GM21381 (cell line): ENCODE results near the gene DIP2B.

ENCODE experiments used
- ATAC-seq: cut with Tn5 transposase; IDR thresholded peaks from one replicate; pipeline ENCODE4 v1.9.1; 2021; ENCODE audit warnings: mild to moderate bottlenecking, moderate library complexity; ENCODE audit not compliant: unreplicated experiment

Gene DIP2B

DNA sequence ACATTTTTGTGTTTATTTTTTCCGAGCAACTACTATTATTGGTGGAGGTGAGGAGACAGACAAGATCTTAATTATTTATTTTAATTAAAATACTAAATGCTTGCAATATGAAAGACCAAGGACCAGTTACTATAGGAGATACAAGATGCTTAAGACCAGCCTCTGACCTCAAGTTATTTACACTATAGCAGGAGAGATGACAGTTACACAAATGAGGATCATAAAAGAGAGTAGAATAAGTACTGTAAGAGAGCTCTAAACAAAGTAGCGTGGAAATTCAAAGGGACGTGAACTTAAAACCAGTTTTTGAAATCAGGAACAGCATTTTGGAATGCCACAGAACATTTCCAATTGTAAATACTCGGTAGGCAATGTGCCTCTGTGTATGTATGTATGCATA is 131.1 kb downstream of the DIP2B start:
- ATAC-seq: no peak

DNA sequence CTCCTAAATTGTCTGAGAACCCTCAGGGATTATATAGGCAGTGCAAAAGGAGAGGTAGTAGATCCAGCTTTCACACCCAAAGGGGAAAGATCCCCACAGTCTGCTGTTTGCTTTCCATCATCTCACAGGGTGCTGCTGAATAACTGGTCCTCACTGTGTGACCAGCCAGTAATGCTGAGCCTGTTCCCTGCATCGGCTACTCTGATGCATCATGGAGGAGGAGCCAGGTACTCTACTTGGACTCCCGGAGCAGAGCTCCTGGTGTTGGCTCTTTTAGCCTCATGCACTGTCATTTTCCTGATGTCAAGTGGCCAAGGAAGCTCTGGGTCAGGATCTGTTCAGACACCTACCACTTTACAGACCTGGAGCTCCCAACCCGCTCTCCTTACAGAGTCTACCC is 131.7 kb downstream of the DIP2B start:
- ATAC-seq: no peak

DNA sequence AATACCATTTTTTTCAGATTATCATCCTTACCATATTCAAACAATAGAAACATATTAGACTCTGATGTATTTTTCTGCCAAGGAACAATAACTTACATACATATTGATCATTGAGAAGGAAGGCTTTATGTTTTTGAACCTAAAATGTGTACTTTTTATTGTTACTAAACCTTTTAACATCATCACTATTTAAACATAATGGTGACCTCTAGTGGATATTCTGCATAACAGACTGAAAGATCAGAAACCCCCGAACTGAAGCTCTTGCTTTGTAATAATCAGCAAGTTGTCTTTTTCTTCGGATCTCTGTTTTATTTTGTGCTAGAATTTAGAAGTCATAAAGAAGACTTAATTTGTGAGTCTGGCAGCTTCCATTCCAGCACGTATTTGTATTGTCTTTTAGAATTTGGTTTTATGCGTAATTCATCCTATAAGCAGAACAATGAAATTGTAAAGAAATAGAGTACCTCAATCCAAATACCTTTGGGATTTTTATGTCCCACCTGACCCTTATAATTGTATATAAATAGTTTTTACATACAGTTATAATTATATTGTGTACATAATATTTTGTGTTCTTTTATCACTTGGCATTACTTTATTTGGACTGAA is 133.2 kb downstream of the DIP2B start:
- ATAC-seq: no peak

DNA sequence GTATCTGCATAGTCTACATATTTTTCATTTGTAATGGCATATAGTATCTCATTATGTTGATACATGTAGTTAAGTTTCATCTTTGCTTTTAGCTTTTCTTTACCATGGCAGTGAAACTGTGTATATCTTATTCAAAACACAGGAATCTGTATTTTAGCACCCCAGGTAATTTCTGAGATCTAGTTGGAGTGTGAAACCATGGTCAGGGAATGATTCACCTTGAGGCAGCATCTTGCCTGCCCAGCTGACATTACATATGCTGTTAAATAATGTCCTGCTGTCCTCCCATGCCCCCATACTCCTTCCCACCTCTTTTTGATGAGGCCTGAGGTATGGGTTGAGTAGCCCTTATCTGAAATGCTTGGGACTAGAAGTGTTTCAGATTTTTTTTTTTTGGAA is 133.7 kb downstream of the DIP2B start:
- ATAC-seq: no peak

DNA sequence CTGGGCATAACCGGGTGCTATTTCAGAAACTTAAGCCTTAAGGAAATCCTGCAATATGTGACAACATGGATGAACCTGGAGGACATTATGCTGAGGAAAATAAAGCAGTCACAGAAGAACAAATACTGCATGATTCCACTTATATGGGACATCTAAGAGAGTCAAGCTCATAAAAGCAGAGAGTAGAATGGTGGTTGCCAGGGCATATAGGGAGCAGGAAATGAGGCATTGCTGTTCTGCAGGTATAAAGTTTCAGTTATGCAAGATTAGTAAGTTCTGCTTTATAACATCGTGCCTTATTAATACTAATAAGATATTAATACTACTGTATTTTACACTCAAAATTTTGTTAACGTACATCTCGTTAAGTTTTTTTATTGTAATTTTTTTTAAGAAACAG is 134.9 kb downstream of the DIP2B start:
- ATAC-seq: no peak

DNA sequence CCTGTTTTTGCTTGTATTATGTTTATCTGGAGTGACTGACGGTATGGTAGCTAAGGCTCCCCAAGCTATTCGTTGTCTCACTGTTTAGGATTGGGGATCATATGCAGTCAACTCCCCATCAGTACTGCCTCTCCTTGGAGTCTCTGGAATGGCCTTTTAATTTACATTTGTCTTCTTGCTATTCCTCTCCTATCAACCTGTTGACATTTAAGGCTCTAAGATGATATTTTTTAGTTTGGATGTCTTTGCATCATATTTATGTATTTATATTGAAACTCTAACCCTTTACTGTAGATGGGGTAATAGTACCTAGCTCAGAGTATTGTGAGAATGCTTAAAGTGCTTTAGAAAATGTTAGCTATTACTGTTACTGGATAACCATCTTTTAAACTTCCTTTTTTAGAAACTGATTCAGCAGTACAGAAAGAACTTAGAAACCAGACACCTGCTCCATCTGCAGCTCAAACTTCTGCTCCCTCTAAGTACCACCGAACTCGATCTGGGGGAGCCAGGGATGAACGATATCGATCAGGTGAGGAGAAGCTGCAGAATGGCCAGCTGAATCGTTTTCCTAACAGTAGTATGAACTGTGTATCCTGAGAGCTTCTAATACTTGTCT is 135.6 kb downstream of the DIP2B start:
- no peak for ATAC-seq

DNA sequence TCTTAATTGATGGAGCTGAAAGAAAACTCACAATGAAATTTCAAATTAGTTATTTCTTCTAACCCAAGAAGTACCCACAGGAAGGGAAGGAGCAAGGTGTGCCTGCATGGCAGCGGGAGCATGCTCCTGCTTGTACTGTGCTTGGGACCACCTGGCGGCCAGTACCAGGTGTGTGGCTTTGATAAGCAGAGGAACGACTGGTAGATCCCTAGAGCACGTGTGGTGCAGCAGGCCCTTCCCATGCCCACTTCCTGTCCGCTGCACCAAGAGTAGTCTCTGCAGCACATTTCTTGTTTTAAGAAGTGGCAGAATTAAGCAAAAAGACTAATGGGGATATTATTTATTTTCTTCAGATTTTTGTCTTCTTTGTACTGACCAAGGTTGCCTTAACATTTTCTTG is 136.8 kb downstream of the DIP2B start:
- no peak for ATAC-seq

DNA sequence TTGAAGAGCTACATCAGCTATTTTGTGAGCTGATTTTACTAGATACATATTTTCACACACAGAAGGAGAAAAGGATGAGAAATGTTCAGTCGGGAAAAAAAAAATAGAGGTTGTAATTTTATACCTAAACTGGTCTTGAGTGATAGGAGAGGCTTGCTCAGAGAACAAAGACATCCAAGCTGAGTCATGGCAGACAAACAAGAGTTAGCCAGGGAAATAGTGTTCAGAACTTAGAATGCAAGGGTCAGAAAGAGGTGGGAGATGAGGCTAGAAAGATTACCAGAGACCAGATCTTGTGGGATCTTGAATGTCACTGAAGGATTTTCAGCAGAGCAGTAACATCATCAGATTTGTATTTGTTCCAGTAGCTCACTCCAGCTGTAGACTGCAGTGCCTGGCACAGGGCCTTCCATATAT is 137.3 kb downstream of the DIP2B start:
- no peak for ATAC-seq

DNA sequence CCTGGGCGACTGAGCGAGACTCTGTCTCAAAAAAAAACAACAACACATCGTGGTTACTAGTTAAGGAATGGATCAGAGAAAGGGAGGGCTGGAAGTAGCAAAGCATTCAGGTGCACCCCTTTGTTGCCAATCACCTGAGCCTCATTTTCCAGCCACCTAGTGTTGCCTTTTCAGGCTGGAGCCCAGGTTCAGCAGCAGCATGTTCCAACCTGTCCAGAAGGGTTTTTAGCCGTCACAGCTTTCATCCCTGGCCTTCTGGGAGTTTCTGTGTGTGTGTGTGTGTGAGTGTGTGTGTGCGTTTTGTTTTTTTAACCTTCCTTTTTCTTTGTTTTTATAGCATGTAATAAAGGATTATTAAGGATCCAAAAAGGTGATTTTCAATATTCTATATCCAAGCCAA is 138.0 kb downstream of the DIP2B start:
- ATAC-seq: no peak

DNA sequence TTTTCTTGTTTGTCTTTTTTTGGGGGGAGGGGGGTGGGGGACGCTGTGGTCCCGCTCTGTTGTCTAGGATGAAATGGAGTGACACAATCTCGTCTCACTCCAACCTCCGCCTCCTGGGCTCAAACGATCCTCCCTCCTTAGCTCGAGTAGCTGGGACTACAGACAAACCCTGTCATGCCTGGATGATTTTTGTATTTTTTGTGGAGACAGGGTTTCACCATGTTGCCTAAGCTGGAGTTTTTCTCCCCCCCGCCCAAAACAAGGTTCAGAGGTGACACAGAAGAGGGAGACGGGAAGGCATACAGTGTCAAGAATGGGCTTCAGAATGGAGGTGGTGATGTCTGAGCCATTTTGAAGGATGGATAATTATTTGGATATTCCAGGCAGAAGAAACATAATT is 142.2 kb downstream of the DIP2B start:
- no peak for ATAC-seq

DNA sequence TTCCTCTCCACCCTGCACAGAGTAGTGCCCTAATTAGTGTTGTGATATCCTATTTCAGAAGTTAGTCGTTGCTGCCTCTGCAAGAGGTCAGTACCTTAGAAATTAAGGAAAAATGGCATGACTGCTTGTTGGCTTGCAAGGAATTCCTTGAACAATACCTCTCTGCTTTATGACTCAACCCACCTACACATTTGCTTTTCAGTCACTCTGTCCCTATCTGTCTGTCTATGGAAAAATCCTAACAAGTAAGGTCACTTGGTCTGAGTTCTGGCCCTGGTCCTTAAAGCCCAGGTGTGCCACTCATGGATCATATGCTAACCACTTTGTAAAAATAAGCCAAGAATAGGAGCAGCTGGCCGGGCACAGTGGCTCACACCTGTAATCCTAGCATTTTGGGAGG is 142.7 kb downstream of the DIP2B start:
- no peak for ATAC-seq

DNA sequence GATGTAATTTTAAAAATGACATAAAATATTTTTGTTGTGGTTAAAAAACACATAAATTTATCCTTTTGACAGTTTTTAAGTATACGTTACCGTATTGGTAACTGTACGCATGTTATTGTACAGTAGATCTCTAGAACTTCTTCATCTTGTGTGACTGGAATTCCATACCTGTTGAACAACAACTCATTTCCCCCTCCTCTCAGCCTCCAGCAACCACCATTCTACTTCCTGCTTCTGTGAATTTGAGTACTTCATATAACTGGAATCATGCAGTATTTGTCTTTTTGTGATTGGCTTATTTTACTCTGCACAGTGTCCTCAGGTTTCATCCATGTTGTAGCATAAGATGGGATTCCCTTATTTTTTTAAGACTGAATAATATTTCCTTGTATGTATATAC is 145.5 kb downstream of the DIP2B start:
- ATAC-seq: no peak

DNA sequence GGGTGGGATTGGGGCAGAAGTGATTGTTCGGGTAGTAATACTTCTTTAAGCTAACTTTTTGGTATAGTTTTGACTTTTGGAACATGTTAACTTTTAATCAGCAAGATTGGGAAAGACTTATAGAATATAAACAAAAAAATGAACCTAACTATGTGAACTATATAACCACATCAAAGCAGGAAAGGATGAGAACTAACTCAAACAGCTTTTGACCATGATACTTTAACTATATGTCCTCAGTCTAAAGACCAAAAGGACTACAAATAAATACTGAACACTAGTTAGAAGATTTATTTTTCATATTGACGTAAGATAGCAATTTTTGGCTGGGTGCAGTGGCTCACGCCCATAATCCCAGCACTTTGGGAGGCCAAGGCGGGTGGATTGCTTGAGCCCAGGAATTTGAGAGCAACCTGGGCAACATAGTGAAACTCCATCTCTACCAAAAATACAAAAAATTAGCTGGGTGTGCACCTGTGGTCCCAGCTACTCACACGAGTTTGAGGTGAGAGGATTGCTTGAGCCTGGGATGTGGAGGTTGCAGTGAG is 150.7 kb downstream of the DIP2B start:
- ATAC-seq: no peak

DNA sequence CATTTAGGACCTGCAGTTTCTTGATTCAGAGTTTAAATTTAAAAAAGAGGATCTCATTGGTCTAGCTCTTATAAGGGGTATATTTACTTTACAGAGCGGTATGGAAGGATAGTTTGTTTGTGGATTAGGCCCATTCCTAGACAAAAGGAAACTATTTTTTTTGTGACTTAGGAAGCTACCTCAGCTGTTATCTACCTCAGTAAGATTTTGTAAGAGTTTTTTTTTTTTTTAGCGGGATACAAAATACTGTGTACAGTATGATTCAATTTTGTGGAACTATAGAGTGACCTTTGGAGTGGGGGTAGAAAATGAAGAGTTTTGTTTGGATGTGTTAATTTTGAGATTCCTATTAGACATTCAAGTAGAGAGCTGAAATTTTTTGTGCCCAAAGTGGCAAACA is 154.5 kb downstream of the DIP2B start:
- ATAC-seq: no peak

DNA sequence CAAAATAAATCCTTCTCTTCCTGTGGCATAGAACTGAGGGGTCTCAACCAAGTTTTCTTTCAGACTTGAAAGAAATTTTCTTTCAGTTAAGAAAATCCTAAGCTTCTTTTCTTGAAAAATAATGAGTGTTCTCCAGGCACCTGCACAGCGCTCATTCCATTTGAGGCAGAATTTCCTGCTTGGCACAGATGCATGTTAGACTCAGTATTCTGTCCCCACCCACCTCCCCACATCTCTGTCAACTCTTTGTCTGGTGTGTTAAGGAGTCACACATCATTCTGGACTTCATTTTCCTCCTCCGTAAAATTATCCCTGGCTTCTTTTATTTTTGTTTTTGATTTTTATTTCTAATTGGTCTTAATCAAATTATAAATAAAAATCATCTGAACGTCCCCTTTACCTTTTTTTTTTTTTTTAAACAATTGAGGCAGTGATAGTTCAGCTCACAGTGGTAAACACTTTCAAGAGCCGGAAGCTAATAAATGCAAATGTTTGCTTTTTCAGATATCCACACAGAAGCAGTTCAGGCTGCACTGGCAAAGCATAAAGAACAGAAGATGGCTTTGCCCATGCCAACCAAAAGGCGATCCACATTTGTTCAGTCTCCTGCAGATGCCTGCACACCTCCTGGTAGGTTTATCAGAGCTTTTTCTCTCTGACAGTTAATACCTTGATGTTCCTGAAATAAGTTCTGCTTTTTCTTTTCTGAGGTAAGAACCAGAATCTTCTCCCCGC is 155.1 kb downstream of the DIP2B start:
- ATAC-seq: no peak

DNA sequence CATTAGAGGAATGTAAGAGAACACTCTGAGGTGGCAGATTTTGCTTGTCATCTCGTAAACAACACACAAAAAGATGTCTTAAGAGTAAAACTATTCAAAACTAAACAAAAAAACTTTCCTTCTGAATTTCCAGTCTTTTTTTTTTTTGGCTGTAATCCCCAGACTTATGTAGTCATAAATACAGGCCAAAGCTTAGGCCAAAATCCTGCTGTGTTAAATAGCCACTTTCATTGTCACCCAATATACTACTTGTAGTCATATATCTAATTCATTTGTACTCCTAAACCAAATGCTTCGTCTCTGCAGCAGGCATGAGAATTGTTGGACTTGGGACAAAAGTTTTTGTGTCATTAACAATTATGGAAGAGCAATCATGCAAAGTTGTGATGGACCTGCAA is 155.6 kb downstream of the DIP2B start:
- ATAC-seq: no peak

DNA sequence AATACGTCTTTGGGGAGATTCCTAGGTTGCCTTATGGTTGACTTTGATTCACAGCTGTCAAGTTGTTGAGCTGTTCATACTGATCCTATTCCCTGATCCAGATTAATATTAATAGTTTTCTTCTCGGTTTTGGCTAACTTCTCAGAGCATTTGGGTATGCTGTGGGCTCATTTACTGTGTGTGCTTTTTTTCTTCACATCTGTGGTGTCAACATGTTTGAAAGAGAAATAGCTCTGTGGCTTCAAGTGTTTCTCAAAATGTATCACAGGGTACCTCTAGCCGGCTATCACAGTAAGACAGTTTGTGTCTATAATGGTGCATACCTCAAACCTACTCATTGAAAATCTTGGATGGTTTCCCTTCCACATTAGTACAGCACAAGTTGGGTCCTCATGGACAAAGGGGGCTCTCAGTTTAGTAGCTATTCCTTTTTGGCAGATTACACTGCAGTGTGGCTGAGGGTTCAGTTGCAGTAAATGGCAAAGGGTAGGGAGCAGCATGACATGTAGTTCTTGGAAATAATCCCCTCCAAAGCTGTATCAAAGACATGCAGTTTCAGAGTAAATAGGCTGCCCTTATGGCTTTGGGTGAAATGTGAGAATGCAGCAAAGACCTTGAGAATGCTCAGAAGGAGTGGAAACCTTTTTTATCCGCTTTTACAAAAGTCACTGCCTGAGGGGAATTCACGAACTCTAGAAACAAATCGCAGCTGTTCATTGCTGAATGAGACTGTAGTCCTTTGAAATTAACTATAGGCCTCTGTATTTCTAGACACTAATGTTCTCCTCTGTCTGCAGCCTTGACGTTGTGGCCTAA is 156.7 kb downstream of the DIP2B start:
- no peak for ATAC-seq

DNA sequence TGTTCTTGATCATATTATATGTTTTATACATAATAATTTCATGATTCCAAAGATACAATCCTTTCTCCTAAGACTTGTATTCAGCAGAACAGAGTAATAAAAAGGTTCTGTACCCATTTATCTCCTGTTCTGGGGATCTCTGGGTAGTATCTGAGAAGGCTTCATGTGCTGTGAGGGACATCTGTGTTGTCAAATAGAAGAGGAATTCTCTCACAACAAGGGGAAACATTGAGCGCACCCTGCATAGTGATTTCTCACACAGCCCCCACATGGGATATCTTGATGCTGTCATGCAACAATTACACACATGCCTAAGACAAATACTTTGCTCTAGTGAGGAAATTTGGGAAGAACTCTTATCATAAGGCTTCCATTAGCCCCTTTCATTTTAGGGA is 157.3 kb downstream of the DIP2B start:
- no peak for ATAC-seq

DNA sequence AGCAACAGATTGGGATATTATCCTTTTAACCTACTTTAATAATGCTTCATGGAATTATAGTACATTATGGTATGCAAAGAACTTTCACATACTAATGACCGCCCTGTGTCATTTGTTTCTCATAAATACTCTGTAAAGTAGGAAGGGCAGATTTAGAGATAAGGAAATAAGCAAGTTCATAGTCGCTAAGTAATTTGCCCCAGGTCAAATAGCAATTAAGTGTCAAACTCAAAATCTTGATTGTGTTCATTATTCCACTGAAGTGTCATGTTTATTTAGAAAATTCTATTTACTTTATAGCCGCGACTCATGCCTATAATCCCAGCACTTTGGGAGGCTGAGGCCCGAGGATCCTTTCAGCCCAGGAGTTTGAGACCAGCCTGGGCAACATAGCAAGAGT is 160.4 kb downstream of the DIP2B start:
- no peak for ATAC-seq

DNA sequence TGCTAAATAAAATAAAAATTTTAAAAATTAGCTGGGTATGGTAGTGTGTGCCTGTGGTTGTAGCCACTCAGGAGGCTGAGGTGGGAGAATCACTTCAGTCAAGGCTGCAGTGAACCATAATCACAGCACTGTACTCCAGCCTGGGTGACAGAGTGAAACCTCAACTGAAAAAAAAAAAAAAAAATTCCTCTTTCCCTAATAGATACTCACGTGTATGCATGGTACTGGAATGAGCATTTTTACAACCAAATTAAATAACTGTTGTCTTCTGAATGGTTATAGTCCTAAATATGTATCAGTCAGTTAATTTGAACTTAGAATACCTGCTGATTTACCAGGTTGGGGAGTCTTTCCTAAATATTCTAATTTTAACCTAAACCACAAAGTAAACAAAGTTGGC is 160.8 kb downstream of the DIP2B start:
- ATAC-seq: no peak

DNA sequence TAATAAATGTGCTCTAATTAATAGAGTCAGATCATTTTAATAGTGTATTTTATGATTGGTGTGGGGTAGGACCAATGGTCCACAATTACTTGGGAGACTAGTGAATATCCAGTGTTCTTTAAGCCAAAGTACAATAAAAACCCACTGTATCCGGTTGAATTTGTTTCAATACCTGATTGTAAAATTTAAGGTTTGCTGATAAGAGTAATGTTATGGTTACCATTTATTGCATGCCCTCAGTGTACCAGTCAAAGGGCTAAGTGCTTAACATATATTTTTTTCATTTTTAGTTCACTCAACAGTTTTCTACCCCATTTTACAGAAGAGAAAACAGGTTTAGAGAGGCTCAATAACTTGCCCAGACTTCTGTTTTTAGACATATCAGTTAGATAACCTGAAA is 161.2 kb downstream of the DIP2B start:
- ATAC-seq: no peak
